Neural cell (in vitro differentiated cells): ENCODE results near the gene HIVEP3.

Source experiments
- CTCF ChIP-seq: fragments of 450-650 bp; IDR thresholded peaks from 2 replicates; pipeline ENCODE4 v1.5.1; 2014; ENCODE audit warnings: antibody characterized with exemption, mild to moderate bottlenecking, moderate library complexity; ENCODE audit not compliant: poor library complexity, severe bottlenecking
- EP300 ChIP-seq: fragments of 450-650 bp; conservative IDR thresholded peaks from 2 replicates; pipeline ENCODE4 v1.6.1; 2014; ENCODE audit warnings: antibody characterized with exemption, mild to moderate bottlenecking, moderate library complexity; ENCODE audit not compliant: poor library complexity, severe bottlenecking
- POLR2AphosphoS5 ChIP-seq: IDR thresholded peaks from 2 replicates; pipeline ENCODE4 v1.6.1; 2012
- REST ChIP-seq: IDR thresholded peaks from 2 replicates; pipeline ENCODE4 v1.6.1; 2012; ENCODE audit warnings: borderline replicate concordance

GRCh38 chr1:41822866-41823265 lies 95.9 kb downstream of the HIVEP3 start:
- TF ChIP-seq POLR2AphosphoS5 (no peak), CTCF (no peak), REST (no peak), EP300 (no peak)
